ENCODE results near the gene PCSK7.

DNA sequence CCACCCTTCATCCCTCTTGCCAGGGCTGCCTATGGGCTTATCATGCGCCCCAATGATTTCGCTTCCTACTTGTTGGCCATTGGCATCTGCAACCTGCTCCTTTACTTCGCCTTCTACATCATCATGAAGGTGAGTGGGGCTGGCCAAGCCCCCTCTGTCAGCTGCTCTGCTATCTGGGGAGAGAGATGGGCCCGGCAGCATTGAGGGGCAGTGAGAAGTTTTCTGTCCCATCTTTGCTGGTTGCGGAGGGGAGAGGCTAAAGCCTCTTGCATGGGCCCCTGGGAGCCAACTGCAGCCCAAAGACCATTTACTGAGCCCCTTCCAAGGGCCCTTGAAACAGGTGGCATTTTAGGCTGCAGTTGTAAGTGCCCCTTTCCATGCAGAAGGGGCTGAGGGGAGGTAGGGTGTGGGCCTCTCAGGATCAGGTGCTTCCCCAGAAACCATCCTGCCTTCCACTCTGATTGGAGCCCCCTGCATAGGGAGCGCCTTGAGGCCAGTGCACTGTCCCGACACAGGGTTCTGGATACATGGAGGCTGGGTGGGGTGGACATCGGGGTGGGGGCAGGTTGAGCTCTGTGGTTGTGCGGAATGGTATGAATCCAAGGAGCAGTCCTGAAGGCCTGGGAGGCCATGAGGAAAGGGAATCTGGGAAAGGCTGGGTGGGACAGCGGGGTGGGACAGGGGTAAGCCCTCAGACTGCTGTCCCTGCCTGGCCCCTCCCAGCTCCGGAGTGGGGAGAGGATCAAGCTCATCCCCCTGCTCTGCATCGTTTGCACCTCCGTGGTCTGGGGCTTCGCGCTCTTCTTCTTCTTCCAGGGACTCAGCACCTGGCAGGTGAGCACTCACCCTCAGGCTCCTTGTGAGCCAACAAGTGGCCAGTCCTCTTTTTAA is 38.5 kb downstream of the PCSK7 start:
- TF ChIP-seq, protein P1, sequence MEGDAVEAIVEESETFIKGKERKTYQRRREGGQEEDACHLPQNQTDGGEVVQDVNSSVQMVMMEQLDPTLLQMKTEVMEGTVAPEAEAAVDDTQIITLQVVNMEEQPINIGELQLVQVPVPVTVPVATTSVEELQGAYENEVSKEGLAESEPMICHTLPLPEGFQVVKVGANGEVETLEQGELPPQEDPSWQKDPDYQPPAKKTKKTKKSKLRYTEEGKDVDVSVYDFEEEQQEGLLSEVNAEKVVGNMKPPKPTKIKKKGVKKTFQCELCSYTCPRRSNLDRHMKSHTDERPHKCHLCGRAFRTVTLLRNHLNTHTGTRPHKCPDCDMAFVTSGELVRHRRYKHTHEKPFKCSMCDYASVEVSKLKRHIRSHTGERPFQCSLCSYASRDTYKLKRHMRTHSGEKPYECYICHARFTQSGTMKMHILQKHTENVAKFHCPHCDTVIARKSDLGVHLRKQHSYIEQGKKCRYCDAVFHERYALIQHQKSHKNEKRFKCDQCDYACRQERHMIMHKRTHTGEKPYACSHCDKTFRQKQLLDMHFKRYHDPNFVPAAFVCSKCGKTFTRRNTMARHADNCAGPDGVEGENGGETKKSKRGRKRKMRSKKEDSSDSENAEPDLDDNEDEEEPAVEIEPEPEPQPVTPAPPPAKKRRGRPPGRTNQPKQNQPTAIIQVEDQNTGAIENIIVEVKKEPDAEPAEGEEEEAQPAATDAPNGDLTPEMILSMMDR (IDR thresholded peaks at IDR 0.05) = no peak
- no peak for TF ChIP-seq POLR2A (IDR thresholded peaks at IDR 0.05)
